Kidney epithelial cell (primary cell): ENCODE measurements around the gene RBM48. TPM values are rescaled to one million over a fixed set of nuclear protein-coding genes. Genes with fewer than 3 reads are reported as not detected.

ENCODE experiments used
- DNase-seq: peaks from one replicate; pipeline ENCODE4 v3.0.0-alpha.2; 2010; ENCODE audit warnings: low read depth
- H3K27me3 ChIP-seq: 2 replicates; pipeline ENCODE4 v1.6.0; 2011; ENCODE audit warnings: low read length; ENCODE audit not compliant: control insufficient read depth, insufficient read depth
- H3K36me3 ChIP-seq: 2 replicates; pipeline ENCODE4 v1.5.1; 2011; ENCODE audit warnings: low read length; ENCODE audit not compliant: control insufficient read depth, insufficient read depth
- H3K4me3 ChIP-seq: 2 replicates; pipeline ENCODE4 v1.5.1; 2011; ENCODE audit warnings: low read depth, mild to moderate bottlenecking, control low read depth, low read length
- total RNA-seq: library from RNA; depleted of rRNA; stranded (reverse); fragments of >200 nt; gene quantifications from 2 replicates; pipeline ENCODE4 v1.2.3, GENCODE V29; 2015
- TF ChIP-seq, protein P1 (sequence below): IDR thresholded peaks from 2 replicates; pipeline ENCODE4 v1.5.1; 2011; ENCODE audit warnings: mild to moderate bottlenecking, moderate library complexity, low read length, control low read depth, inconsistent platforms; ENCODE audit not compliant: insufficient read depth, poor library complexity, severe bottlenecking

The RBM48 gene
- total RNA-seq, 1 donor from 2014 or later = 7.7 TPM

DNA sequence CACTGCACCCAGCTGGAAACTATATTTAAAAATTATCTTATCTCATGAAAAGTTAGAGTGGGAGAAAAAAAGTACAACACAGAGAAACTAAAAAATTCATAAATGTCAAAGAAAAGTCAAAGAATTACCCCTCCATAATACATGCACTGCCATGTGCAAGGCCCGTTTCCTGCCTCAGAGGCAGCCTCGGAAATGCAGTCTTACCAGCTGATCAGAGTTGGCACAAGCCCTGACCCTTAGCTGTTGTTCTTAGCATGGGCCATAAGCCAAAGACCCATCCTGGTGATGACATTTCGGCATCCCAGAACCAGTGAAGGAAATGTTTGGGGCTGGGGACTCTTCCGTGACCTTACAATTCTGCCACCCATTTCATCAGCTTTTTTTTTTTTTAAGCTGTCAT lies 21.6 kb downstream of the RBM48 start:
- Histone ChIP-seq H3K36me3 (no peaks in the 10 kb centered on the region), H3K4me3 (no peak overlapping the region), H3K27me3 (no peaks in the 10 kb centered on the region)
- TF ChIP-seq, protein P1, sequence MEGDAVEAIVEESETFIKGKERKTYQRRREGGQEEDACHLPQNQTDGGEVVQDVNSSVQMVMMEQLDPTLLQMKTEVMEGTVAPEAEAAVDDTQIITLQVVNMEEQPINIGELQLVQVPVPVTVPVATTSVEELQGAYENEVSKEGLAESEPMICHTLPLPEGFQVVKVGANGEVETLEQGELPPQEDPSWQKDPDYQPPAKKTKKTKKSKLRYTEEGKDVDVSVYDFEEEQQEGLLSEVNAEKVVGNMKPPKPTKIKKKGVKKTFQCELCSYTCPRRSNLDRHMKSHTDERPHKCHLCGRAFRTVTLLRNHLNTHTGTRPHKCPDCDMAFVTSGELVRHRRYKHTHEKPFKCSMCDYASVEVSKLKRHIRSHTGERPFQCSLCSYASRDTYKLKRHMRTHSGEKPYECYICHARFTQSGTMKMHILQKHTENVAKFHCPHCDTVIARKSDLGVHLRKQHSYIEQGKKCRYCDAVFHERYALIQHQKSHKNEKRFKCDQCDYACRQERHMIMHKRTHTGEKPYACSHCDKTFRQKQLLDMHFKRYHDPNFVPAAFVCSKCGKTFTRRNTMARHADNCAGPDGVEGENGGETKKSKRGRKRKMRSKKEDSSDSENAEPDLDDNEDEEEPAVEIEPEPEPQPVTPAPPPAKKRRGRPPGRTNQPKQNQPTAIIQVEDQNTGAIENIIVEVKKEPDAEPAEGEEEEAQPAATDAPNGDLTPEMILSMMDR = no peak
- no peak for DNase-seq

DNA sequence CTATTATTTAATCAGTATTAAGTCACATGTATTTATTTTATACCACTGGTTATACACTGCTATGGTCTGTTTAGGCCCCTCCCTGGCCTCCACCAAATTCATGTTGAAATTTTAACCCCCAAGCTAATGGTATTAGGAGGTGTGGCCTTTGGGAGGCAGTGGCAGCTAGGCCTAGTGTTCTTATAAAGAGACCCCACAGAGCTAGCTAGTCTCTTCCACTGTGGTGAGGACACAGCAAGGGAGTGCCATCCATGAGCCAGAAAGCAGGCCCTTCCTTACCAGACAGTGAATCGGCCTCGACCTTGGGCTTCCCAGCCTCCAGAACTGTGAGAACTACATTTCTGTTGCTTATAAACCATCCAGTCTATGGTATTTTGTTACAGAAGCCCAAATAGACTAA lies 28.7 kb downstream of the RBM48 start:
- Histone ChIP-seq H3K36me3 (no peaks in the 10 kb centered on the region), H3K27me3 (no peaks in the 10 kb centered on the region), H3K4me3 (no peak overlapping the region)
- DNase-seq = no peak
- TF ChIP-seq, protein P1 = no peak

DNA sequence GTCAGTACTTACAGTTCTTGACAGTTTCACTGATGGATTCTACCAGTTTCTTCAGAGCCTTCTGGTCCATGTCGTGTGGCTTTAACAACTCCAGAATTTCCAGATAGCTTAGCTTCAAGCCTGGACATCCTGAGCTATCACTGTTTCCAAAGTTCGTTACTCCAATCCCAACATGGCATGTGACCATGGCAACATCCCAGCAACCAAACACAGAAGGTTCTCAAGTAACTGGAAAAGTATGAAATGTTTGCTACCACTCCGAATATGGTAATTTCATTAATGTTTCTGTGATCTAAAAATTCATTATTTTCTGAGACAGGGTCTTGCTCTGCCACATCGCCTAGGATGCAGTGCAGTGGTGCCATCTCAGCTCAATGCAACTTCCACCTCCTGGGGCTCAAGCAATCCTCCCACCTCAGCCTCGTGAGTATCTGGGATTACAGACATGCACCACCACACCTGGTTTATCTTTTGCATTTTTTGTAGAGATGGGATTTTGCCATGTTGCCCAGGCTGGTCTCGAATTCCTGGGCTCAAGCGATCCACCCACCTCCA lies 29.3 kb downstream of the RBM48 start:
- H3K4me3 ChIP-seq = no peak overlapping the region
- no peaks in the 10 kb centered on the region for H3K36me3 ChIP-seq
- TF ChIP-seq, protein P1 = no peak
- no peaks in the 10 kb centered on the region for H3K27me3 ChIP-seq
- no peak for DNase-seq

DNA sequence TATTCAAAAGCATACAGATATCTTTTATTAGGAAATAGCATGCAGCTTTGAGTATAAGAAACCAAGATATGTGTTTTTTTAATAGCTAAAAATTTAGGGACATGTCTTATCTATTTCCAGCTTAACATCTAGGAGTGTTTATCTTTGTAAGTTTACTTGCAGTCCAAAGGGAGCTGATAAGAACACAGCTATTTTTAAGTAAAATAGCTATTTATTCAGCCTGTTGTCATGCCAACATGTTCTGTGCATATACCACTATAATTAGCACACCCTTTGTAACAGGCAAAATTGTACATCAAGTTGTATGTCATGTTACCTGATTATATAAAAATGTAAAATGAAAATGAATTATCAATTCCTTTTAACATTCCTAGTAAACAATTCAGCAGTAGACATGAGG lies 32.0 kb downstream of the RBM48 start:
- TF ChIP-seq, protein P1 = no peak

DNA sequence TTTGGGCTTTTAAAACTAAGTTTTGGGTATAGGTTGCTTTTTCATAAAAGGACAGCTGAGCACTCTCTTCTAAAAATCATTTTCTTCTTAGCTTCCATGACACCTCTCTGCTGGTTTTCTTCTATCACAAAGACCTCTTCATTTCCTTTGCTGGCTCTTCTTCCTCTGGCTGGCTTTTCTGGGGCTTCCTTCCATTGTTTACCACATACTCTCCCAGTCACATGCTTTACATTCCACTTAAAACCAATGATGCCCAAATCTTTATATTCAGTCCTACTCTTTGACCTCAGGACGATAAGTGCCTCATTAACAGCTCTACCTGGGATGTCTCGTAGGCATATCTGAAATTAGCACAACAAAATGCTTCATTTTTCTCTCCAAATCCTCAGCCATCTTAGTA lies 34.8 kb downstream of the RBM48 start:
- H3K27me3 ChIP-seq = no peaks in the 10 kb centered on the region
- no peak for DNase-seq
- TF ChIP-seq, protein P1 = no peak
- H3K4me3 ChIP-seq = no peak overlapping the region
- no peaks in the 10 kb centered on the region for H3K36me3 ChIP-seq

More for the DNA sequence above, 32.0 kb downstream of the RBM48 start:
- DNase-seq = no peak
- H3K27me3 ChIP-seq = no peaks in the 10 kb centered on the region
- no peaks in the 10 kb centered on the region for H3K36me3 ChIP-seq
- H3K4me3 ChIP-seq = no peak overlapping the region

DNA sequence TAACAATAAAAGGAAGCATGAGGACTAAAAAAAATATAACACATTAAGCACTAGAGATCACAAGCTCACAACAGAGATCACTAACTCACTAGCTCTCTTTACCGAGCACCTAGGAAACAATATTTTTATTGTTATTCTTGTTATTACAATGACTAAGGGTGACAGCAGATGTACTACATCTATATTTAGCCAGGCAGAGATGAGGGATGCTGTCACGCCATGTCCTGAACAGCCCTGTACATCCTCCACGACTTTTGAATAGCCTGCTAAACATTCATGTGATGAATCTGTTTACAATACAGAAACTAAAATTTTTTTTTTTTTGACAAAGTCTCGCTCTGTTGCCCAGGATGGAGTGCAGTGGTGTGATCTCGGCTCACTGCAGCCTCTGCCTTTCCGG lies 38.9 kb downstream of the RBM48 start:
- no peak for DNase-seq
- TF ChIP-seq, protein P1 = no peak
- Histone ChIP-seq H3K27me3 (no peaks in the 10 kb centered on the region), H3K4me3 (no peak overlapping the region), H3K36me3 (peaks cover 2% of the 10 kb centered on the region)
